ENCODE measurements around the gene ABCF2. TPM values are rescaled to one million over a fixed set of nuclear protein-coding genes. Genes with fewer than 3 reads are reported as not detected.

The ABCF2 gene
- total RNA-seq, 1 donor from 2014 or later: 47.3 TPM

- Mint-ChIP-seq H3K27me3 (peaks cover 6% of the 10 kb centered on the region), H3K9me3 (no peaks in the 10 kb centered on the region), H3K27ac (no peak overlapping the region), H3K36me3 (ENCODE audit: low read depth) (peaks cover 36% of the 10 kb centered on the region), H3K4me1 (peaks cover 24% of the 10 kb centered on the region), H3K4me3 (no peak overlapping the region)
- intact Hi-C loops (cut with micrococcal nuclease): loop anchor here (10.0 kb wide), 1 partner anchor 1365 kb away; the partner anchor contains the start of gene ATP6V0E2
- DNase-seq: no peak
- POLR2A ChIA-PET: interaction anchor here (0.7 kb wide), 2 partner anchors 13 to 14 kb away, joined by 3 read pairs; no protein-coding TSS in a partner anchor
- ATAC-seq (ENCODE audit: low read depth): no peak
- TF ChIP-seq CTCF (IDR thresholded peaks at IDR 0.05): no peak
- CTCF ChIA-PET: no interaction called here
Measured at GRCh38 chr7:151239837-151240459, 12.9 kb upstream of the ABCF2 start.

- intact Hi-C loops (cut with micrococcal nuclease): loop anchor here (10.0 kb wide), 1 partner anchor 1364 kb away; the partner anchor contains the start of gene ATP6V0E2
- H3K27ac Mint-ChIP-seq: no peak overlapping the region
- no peak overlapping the region for H3K4me3 Mint-ChIP-seq
- no peaks in the 10 kb centered on the region for H3K9me3 Mint-ChIP-seq
- H3K27me3 Mint-ChIP-seq: peaks cover 6% of the 10 kb centered on the region
- CTCF ChIA-PET: no interaction called here
- POLR2A ChIA-PET: interaction anchor here (0.7 kb wide), 2 partner anchors 14 kb away, joined by 3 to 4 read pairs; no protein-coding TSS in a partner anchor
- TF ChIP-seq CTCF (IDR thresholded peaks at IDR 0.05): no peak
- ATAC-seq (ENCODE audit: low read depth) (no peak), DNase-seq (no peak)
- H3K4me1 Mint-ChIP-seq: peaks cover 19% of the 10 kb centered on the region
- H3K36me3 Mint-ChIP-seq (ENCODE audit: low read depth): peaks cover 38% of the 10 kb centered on the region
Measured at GRCh38 chr7:151238924-151239836, 12.2 kb upstream of the ABCF2 start.

GRCh38 chr7:151238190-151238810 lies 11.3 kb upstream of the ABCF2 start:
- POLR2A ChIA-PET: no interaction called here
- H3K4me3 Mint-ChIP-seq: no peak overlapping the region
- no peak for ATAC-seq (ENCODE audit: low read depth)

GRCh38 chr7:151237244-151238189 lies 10.5 kb upstream of the ABCF2 start:
- DNase-seq (no peak), ATAC-seq (ENCODE audit: low read depth) (no peak)
- peaks cover 19% of the 10 kb centered on the region for H3K4me1 Mint-ChIP-seq
- H3K36me3 Mint-ChIP-seq (ENCODE audit: low read depth): peaks cover 42% of the 10 kb centered on the region
- ChIA-PET CTCF (no interaction called here), POLR2A (no interaction called here)
- no peak overlapping the region for H3K27ac Mint-ChIP-seq
- TF ChIP-seq CTCF (IDR thresholded peaks at IDR 0.05): no peak
- no peak overlapping the region for H3K4me3 Mint-ChIP-seq
- intact Hi-C loops (cut with micrococcal nuclease): loop anchor here (10.0 kb wide), 1 partner anchor 1363 kb away; the partner anchor contains the start of gene ATP6V0E2
- no peaks in the 10 kb centered on the region for H3K9me3 Mint-ChIP-seq
- no peaks in the 10 kb centered on the region for H3K27me3 Mint-ChIP-seq

More at GRCh38 chr7:151238190-151238810, 11.3 kb upstream of the ABCF2 start:
- DNase-seq: no peak
- H3K4me1 Mint-ChIP-seq: peaks cover 19% of the 10 kb centered on the region
- H3K9me3 Mint-ChIP-seq: no peaks in the 10 kb centered on the region
- H3K27ac Mint-ChIP-seq: no peak overlapping the region
- H3K27me3 Mint-ChIP-seq: peaks cover 2% of the 10 kb centered on the region
- TF ChIP-seq CTCF (IDR thresholded peaks at IDR 0.05): no peak
- CTCF ChIA-PET: no interaction called here
- peaks cover 40% of the 10 kb centered on the region for H3K36me3 Mint-ChIP-seq (ENCODE audit: low read depth)
- intact Hi-C loops (cut with micrococcal nuclease): loop anchor here (10.0 kb wide), 1 partner anchor 1363 kb away; the partner anchor contains the start of gene ATP6V0E2

Measured in activated B cell treated with CpG ODN at 0.5 μM for 24 hours (primary cell).